MM.1S (cell line): ENCODE data around the gene CEMP1.

Experiments used
- DNase-seq: peaks from one replicate; pipeline ENCODE4 v3.0.0-alpha.2; 2015
- H2AFZ ChIP-seq: fragments of 300-600 bp; sonication (generic); 2 replicates; pipeline ENCODE4 v1.6.0; 2016; ENCODE audit warnings: antibody characterized with exemption, low read length
- H3F3A ChIP-seq: fragments of 300-600 bp; sonication (generic); 2 replicates; pipeline ENCODE4 v1.6.1; 2016; ENCODE audit warnings: mild to moderate bottlenecking, antibody characterized with exemption, low read length, moderate library complexity, mixed read lengths; ENCODE audit not compliant: insufficient read depth
- H3K27ac ChIP-seq: fragments of 300-600 bp; sonication (generic); 2 replicates; pipeline ENCODE4 v1.5.1; 2016; ENCODE audit warnings: mild to moderate bottlenecking, low read length
- H3K27me3 ChIP-seq: fragments of 300-600 bp; sonication (generic); replicated peaks from 2 replicates; pipeline ENCODE4 v1.6.0; 2016; ENCODE audit warnings: low read length; ENCODE audit not compliant: insufficient read depth
- H3K36me3 ChIP-seq: fragments of 300-600 bp; sonication (generic); replicated peaks from 2 replicates; pipeline ENCODE4 v1.6.1; 2016; ENCODE audit warnings: mild to moderate bottlenecking, low read length, mixed read lengths; ENCODE audit not compliant: insufficient read depth
- H3K4me1 ChIP-seq: fragments of 300-600 bp; sonication (generic); 2 replicates; pipeline ENCODE4 v1.6.1; 2016; ENCODE audit warnings: low read length, mixed read lengths
- H3K4me2 ChIP-seq: fragments of 300-600 bp; sonication (generic); 2 replicates; pipeline ENCODE4 v1.6.0; 2016; ENCODE audit warnings: low read depth, low read length
- H3K4me3 ChIP-seq: fragments of 300-600 bp; sonication (generic); 2 replicates; pipeline ENCODE4 v1.5.1; 2016; ENCODE audit warnings: low read length, mixed read lengths
- H3K79me2 ChIP-seq: fragments of 300-600 bp; sonication (generic); 2 replicates; pipeline ENCODE4 v1.6.1; 2016; ENCODE audit warnings: mixed run types, low read length, mixed read lengths
- H3K9ac ChIP-seq: fragments of 300-600 bp; sonication (generic); 2 replicates; pipeline ENCODE4 v1.6.1; 2016; ENCODE audit warnings: low read length, mixed read lengths
- H3K9me2 ChIP-seq: fragments of 300-600 bp; sonication (generic); replicated peaks from 2 replicates; pipeline ENCODE4 v1.6.1; 2016; ENCODE audit warnings: mild to moderate bottlenecking, low read length, mixed read lengths; ENCODE audit not compliant: insufficient read depth
- H3K9me3 ChIP-seq: fragments of 300-600 bp; sonication (generic); replicated peaks from 2 replicates; pipeline ENCODE4 v1.6.1; 2016; ENCODE audit warnings: mild to moderate bottlenecking, low read length, mixed read lengths; ENCODE audit not compliant: insufficient read depth
- H4K20me1 ChIP-seq: fragments of 300-600 bp; sonication (generic); 2 replicates; pipeline ENCODE4 v1.6.1; 2016; ENCODE audit warnings: mild to moderate bottlenecking, low read length, moderate library complexity, mixed read lengths; ENCODE audit not compliant: insufficient read depth
- CTCF ChIP-seq: fragments of 300-600 bp; sonication (generic); IDR thresholded peaks from 2 replicates; pipeline ENCODE4 v1.5.1; 2016; ENCODE audit warnings: antibody characterized with exemption, low read length, mixed read lengths
- EZH2 ChIP-seq: fragments of 300-600 bp; sonication (generic); optimal IDR thresholded peaks from 2 replicates; pipeline ENCODE3; 2017; ENCODE audit warnings: low read depth, mild to moderate bottlenecking, antibody characterized with exemption, low read length, mixed read lengths
- EZH2phosphoT487 ChIP-seq: fragments of 300-600 bp; sonication (generic); IDR thresholded peaks from 2 replicates; pipeline ENCODE4 v1.6.1; 2018; ENCODE audit warnings: antibody characterized with exemption, low read length

The CEMP1 gene

GRCh38 chr16:2507052-2507659 lies 24.1 kb downstream of the CEMP1 start:
- Histone ChIP-seq H3K4me1 (peaks cover 19% of the 10 kb centered on the region), H3K36me3 (no peaks in the 10 kb centered on the region), H3K9me3 (no peaks in the 10 kb centered on the region), H3K79me2 (no peaks in the 10 kb centered on the region), H4K20me1 (no peaks in the 10 kb centered on the region), H3K27me3 (no peaks in the 10 kb centered on the region), H3K9me2 (no peaks in the 10 kb centered on the region), H3K9ac (peak overlapping the region; percentile 37; the same call in 1 of the 2 replicates), H3K27ac (peak overlapping the region; percentile 46; the same call in 1 of the 2 replicates), H2AFZ (peak overlapping the region; percentile 59), H3K4me3 (no peak overlapping the region), H3F3A (peaks cover 9% of the 10 kb centered on the region; the same call in 1 of the 2 replicates), H3K4me2 (peak overlapping the region; percentile 38; the same call in 1 of the 2 replicates)
- TF ChIP-seq EZH2phosphoT487 (no peak), CTCF (peak; percentile 36), EZH2 (no peak)
- DNase-seq = peak; percentile 65

- H3K9me2 ChIP-seq = no peaks in the 10 kb centered on the region
- no peaks in the 10 kb centered on the region for H3K9me3 ChIP-seq
- no peak overlapping the region for H3K4me3 ChIP-seq
- no peak overlapping the region for H2AFZ ChIP-seq
- H3K9ac ChIP-seq = no peak overlapping the region
- no peaks in the 10 kb centered on the region for H4K20me1 ChIP-seq
- TF ChIP-seq EZH2phosphoT487 (no peak), CTCF (no peak), EZH2 (no peak)
- no peaks in the 10 kb centered on the region for H3K27me3 ChIP-seq
- H3K79me2 ChIP-seq = no peaks in the 10 kb centered on the region
- no peak for DNase-seq
- H3K4me2 ChIP-seq = no peak overlapping the region
- H3K36me3 ChIP-seq = no peaks in the 10 kb centered on the region
- no peak overlapping the region for H3K27ac ChIP-seq
- H3K4me1 ChIP-seq = peaks cover 22% of the 10 kb centered on the region
- peaks cover 9% of the 10 kb centered on the region; the same call in 1 of the 2 replicates for H3F3A ChIP-seq
Observed at GRCh38 chr16:2505695-2506094, 25.5 kb downstream of the CEMP1 start.

DNA sequence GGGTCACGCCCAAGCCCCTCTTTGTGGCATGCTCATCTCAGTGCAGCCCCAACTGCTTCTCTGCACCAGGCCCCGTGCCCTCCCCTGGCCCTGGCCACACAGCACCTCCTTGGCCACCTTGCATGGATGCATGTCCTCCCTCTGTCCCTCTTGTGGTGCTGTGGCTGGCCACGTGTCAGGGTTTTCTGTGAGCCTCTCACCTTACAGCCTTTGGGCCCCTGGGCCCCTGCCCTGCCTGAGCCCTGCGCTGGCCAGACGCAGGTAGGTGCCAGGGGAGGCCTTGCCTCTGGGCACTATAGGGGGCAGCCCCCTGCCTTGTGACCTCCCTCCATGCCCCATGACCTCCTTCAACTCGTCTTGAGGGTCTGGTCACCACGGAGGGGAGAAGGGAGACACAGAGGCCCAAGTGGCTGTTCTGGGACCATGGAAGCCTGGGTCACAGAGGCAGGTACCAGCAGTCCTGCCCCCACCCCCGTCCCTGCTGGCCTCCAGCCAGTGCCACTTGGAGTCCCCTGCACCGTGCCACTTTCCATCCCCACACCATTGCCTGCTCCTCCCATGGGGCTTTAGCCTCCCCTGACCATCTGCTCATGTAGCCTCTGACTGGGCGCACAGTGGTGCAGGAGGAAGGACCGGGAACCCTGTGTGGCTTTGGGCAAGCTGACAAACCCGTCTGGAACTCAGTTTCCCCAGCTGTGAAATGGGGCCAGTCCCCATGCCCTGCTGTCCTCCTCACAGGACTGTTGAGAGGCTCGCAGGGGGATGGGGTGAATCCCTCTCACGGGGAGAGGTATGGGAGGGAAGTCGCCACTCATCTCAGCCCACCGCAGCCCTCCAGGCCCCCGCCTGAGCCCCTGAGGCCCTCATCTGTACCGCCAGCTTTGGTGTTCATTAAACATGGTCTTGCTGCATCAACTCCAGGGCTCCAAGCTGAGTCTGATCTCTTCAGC lies 29.0 kb downstream of the CEMP1 start:
- Histone ChIP-seq H4K20me1 (no peaks in the 10 kb centered on the region), H2AFZ (no peak overlapping the region), H3K9me2 (no peaks in the 10 kb centered on the region), H3K27me3 (no peaks in the 10 kb centered on the region), H3K36me3 (no peaks in the 10 kb centered on the region), H3K9me3 (no peaks in the 10 kb centered on the region), H3K79me2 (no peaks in the 10 kb centered on the region), H3K4me3 (no peak overlapping the region), H3K27ac (no peak overlapping the region), H3K4me1 (peaks cover 8% of the 10 kb centered on the region), H3K9ac (no peak overlapping the region), H3K4me2 (no peak overlapping the region), H3F3A (peaks cover 4% of the 10 kb centered on the region; the same call in 1 of the 2 replicates)
- no peak for TF ChIP-seq EZH2
- TF ChIP-seq CTCF = no peak
- TF ChIP-seq EZH2phosphoT487 = no peak
- DNase-seq = no peak
